ENCODE data around the gene ZNF683.

The ZNF683 gene

DNA sequence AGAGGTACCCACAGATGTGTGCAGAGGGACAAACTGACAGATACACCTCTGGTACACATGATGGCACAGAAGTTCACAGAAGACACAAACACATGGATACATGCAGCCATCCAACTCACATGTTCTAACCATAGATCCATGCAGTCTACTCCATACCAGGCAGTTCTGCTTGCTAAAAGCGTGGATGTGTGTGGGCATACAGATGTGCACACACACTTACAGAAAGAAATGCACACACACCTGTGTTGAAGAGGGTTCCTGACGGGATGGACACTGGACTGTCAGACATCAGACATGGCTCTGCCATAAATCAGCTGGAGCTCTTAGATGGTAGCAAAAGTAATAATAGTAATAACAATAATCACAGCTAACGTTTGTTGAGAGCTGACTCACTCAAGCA, 48.0 kb downstream of the ZNF683 start:
- H3K4me3 ChIP-seq (replicated peaks in 1 of 2; ENCODE audit: low read depth in 2 of 2, low read length in 2 of 2), result no peak overlapping the region
- DNase-seq (ENCODE audit: low read depth in 2 of 2), result no peak
- TF ChIP-seq, protein P1, sequence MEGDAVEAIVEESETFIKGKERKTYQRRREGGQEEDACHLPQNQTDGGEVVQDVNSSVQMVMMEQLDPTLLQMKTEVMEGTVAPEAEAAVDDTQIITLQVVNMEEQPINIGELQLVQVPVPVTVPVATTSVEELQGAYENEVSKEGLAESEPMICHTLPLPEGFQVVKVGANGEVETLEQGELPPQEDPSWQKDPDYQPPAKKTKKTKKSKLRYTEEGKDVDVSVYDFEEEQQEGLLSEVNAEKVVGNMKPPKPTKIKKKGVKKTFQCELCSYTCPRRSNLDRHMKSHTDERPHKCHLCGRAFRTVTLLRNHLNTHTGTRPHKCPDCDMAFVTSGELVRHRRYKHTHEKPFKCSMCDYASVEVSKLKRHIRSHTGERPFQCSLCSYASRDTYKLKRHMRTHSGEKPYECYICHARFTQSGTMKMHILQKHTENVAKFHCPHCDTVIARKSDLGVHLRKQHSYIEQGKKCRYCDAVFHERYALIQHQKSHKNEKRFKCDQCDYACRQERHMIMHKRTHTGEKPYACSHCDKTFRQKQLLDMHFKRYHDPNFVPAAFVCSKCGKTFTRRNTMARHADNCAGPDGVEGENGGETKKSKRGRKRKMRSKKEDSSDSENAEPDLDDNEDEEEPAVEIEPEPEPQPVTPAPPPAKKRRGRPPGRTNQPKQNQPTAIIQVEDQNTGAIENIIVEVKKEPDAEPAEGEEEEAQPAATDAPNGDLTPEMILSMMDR (IDR thresholded peaks at IDR 0.05; ENCODE audit: low read depth, low read length), result no peak

DNA sequence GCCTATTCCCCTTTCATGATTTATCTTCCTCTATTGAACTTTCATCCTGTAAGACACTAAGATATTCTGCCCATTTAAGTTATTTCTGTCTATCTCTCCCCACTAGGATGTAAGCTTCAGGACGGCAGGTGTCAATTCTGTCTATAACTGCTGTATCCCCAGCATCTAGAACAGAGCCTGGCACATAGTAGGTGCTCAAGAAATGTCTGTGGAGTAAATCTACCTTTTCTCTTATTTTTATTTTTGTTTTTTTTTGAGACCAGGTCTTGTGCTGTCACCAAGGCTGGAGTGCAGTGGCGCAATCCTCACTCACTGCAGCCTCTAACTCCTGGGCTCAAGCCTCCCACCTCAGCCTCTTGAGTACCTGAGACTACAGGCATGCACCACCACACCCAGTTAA, 49.2 kb downstream of the ZNF683 start:
- TF ChIP-seq, protein P1 (IDR thresholded peaks at IDR 0.05; ENCODE audit: low read depth, low read length), result no peak
- no peak for DNase-seq (ENCODE audit: low read depth in 2 of 2)

DNA sequence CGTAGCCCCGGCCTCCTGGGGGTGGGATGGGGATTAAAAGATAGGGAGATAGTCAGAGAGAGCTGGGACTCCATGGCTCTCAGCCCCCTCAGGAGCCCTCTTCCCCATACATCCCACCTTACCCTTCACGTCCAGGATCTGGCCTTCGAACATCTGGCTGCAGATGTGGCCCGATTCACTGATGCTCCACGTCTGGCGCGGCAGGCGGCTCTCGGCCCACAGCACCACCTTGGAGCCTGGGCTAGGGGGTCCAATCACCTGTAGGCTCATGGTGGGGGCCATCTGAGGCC, 50.6 kb downstream of the ZNF683 start:
- TF ChIP-seq, protein P1 (IDR thresholded peaks at IDR 0.05; ENCODE audit: low read depth, low read length), result no peak
- DNase-seq (ENCODE audit: low read depth in 2 of 2), result no peak
- H3K4me3 ChIP-seq (replicated peaks in 1 of 2; ENCODE audit: low read depth in 2 of 2, low read length in 2 of 2), result no peak overlapping the region

More for the DNA sequence above, 49.2 kb downstream of the ZNF683 start:
- no peak overlapping the region for H3K4me3 ChIP-seq (replicated peaks in 1 of 2; ENCODE audit: low read depth in 2 of 2, low read length in 2 of 2)

DNA sequence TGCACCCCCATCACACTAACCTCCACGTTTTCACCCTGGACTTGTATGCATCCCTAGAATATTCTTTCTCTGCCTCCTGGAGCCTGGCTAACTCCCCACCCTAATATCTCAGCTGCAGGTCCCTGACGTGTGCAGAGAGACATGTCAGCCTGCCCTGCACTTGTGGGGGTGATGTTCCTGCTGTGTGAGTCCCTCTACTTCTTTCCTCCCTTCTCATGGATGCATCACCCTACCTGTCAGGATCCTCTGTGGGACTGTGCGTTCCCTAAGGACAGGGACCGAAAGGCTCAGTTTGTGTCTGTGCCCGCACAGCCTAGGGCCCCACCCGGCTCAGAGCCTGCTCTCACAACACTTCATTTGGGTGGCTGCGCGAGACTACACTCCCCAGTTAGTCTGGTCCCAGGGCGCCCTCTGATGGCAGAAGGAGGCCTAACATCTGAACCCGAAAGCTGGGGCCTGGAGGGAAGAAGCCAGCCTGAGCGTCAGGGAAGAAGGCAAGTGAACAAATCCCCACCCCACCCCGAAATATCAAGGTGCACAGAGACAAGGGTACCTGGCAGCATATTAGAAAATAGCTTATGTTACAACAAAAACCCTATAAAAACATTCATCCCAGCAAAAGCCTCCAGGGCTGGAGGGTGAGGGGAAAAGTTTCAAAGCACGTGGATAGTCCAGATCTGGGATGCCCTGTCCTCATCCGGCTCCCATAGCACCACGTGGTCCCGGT, 51.1 kb downstream of the ZNF683 start:
- no peak overlapping the region for H3K4me3 ChIP-seq (replicated peaks in 1 of 2; ENCODE audit: low read depth in 2 of 2, low read length in 2 of 2)
- TF ChIP-seq, protein P1 (IDR thresholded peaks at IDR 0.05; ENCODE audit: low read depth, low read length), result peak; percentile 93
- DNase-seq (ENCODE audit: low read depth in 2 of 2), result peak; percentile 88 to 89

DNA sequence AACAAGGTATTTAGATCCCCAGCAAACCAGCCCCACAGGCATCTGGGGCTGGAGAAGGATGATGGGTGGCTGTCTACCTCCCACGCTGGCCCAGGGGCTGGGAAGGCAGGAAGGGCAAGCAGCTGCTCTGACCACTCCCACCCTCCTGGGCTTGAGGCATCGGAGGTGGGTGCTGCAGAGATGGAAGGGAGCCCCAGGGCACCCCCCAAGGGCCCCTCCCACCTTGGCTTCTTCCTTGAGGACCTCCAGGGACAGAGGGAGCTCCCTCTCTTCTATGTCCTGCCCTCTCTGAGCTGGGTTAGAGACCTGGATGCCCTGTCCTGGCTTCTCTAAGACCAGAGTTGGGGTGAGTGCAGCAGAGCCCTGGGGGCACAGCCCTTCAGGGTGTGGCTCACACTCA, 51.7 kb downstream of the ZNF683 start:
- no peak overlapping the region for H3K4me3 ChIP-seq (replicated peaks in 1 of 2; ENCODE audit: low read depth in 2 of 2, low read length in 2 of 2)
- TF ChIP-seq, protein P1 (IDR thresholded peaks at IDR 0.05; ENCODE audit: low read depth, low read length), result no peak
- no peak for DNase-seq (ENCODE audit: low read depth in 2 of 2)

DNA sequence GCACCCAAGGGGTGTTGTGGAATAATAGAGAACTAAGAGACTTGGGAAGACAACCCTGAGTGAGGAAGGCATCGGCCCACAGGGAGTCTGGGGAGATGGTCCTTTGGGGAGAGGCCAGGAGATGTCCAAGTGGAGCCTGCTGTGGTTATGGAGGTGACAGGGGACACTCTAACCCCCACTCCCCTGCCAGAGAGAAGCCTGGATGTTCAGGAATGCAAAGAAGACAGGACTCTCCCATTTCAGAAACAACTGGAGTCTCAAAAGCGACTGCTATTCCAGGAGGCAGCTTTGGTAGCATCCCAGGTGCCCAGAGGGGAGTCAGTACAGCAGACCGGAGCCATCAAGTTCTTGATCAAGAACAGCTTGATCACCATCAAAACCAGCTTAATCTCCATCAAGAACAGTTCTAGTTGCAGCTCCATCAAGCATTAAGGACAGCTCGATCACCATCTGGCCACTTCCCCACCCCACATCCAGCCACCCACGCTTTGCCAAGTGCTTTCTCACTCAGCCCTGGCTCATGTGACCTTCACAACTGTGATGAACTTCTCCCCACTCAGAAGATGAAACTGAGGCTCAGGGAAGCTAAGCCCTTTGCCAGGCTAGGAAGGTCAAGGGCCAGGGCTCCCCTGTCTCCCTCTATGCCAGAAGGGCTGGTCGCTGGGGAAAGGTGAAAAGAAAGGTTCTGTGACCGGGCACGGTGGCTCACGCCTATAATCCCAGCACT, 54.0 kb downstream of the ZNF683 start:
- H3K4me3 ChIP-seq (replicated peaks in 1 of 2; ENCODE audit: low read depth in 2 of 2, low read length in 2 of 2), result no peak overlapping the region
- DNase-seq (ENCODE audit: low read depth in 2 of 2), result no peak
- TF ChIP-seq, protein P1 (IDR thresholded peaks at IDR 0.05; ENCODE audit: low read depth, low read length), result no peak
